GM18526 (cell line): ENCODE results near the gene LMCD1.
A peak's percentile ranks its signal among the peaks of the same experiment; 100 is the strongest.

Experiments
- POLR2A ChIP-seq: IDR thresholded peaks from 3 replicates; pipeline ENCODE4 v1.6.1; 2011; ENCODE audit not compliant: insufficient read length; ENCODE audit errors: extremely low read depth

Gene LMCD1

GRCh38 chr3:8501371-8502131 lies at the start of gene LMCD1:
TSS of gene LMCD1 (plus strand) at chr3:8501823. CDS start at chr3:8501939, 116 bp downstream.
- peak; percentile 27 for TF ChIP-seq POLR2A

- no peak for TF ChIP-seq POLR2A
Observed at GRCh38 chr3:8452112-8452511, 49.5 kb upstream of the LMCD1 start.

GRCh38 chr3:8453153-8453552 lies 48.5 kb upstream of the LMCD1 start:
- no peak for TF ChIP-seq POLR2A

GRCh38 chr3:8455526-8456411 lies 45.9 kb upstream of the LMCD1 start:
- TF ChIP-seq POLR2A, result no peak

- TF ChIP-seq POLR2A, result no peak
Observed at GRCh38 chr3:8456412-8456811, 45.2 kb upstream of the LMCD1 start.

- TF ChIP-seq POLR2A, result no peak
Observed at GRCh38 chr3:8457039-8457438, 44.6 kb upstream of the LMCD1 start.

GRCh38 chr3:8458238-8458661 lies 43.4 kb upstream of the LMCD1 start:
- TF ChIP-seq POLR2A, result no peak

GRCh38 chr3:8458711-8459110 lies 42.9 kb upstream of the LMCD1 start:
- TF ChIP-seq POLR2A, result no peak

- TF ChIP-seq POLR2A, result no peak
Observed at GRCh38 chr3:8460050-8460708, 41.4 kb upstream of the LMCD1 start.

GRCh38 chr3:8460815-8461456 lies 40.7 kb upstream of the LMCD1 start:
- no peak for TF ChIP-seq POLR2A

- TF ChIP-seq POLR2A, result no peak
Observed at GRCh38 chr3:8464668-8465067, 37.0 kb upstream of the LMCD1 start.

- no peak for TF ChIP-seq POLR2A
Observed at GRCh38 chr3:8466526-8466925, 35.1 kb upstream of the LMCD1 start.

GRCh38 chr3:8470801-8471200 lies 30.8 kb upstream of the LMCD1 start:
- no peak for TF ChIP-seq POLR2A

GRCh38 chr3:8472549-8472948 lies 29.1 kb upstream of the LMCD1 start:
- TF ChIP-seq POLR2A, result no peak

- no peak for TF ChIP-seq POLR2A
Observed at GRCh38 chr3:8473029-8473428, 28.6 kb upstream of the LMCD1 start.
